Mammary epithelial cell (primary cell): Measurements from ENCODE around the gene GRAMD1C.

Experiments
- EZH2 ChIP-seq: IDR thresholded peaks from 2 replicates; pipeline ENCODE4 v1.6.1; 2012; ENCODE audit warnings: low read length, inconsistent platforms, borderline replicate concordance
- TF ChIP-seq, protein P1 (sequence below), 2 donors: IDR thresholded peaks in 1 of 2; conservative IDR thresholded peaks in 1 of 2; 2 replicates each; pipeline ENCODE4 v1.5.1; 2011 to 2012; ENCODE audit warnings: inconsistent platforms in 2 of 2, low read length in 2 of 2, mild to moderate bottlenecking in 2 of 2, control low read depth in 1 of 2, low read depth in 1 of 2; ENCODE audit not compliant: insufficient read depth in 1 of 2; ENCODE audit errors: extremely low read depth in 1 of 2

DNA sequence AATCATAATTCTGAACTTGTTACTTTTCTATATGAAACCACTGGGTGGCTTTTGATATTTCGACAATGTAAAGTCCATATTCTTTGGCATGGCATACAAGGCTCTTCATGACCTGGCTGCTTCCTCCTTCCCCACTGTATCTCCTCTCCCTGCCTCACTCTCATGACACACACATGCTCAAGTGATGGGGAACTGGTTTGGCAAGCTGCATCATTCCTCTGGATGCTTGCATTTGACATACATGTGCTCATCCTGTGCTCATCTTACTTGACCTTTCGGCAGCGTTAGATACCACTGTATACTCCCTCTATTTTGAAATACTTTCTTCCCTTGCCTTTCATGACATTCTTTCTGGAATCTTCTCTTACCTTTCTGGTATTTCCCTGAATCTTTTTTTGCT, 57.4 kb downstream of the GRAMD1C start:
- TF ChIP-seq, protein P1, sequence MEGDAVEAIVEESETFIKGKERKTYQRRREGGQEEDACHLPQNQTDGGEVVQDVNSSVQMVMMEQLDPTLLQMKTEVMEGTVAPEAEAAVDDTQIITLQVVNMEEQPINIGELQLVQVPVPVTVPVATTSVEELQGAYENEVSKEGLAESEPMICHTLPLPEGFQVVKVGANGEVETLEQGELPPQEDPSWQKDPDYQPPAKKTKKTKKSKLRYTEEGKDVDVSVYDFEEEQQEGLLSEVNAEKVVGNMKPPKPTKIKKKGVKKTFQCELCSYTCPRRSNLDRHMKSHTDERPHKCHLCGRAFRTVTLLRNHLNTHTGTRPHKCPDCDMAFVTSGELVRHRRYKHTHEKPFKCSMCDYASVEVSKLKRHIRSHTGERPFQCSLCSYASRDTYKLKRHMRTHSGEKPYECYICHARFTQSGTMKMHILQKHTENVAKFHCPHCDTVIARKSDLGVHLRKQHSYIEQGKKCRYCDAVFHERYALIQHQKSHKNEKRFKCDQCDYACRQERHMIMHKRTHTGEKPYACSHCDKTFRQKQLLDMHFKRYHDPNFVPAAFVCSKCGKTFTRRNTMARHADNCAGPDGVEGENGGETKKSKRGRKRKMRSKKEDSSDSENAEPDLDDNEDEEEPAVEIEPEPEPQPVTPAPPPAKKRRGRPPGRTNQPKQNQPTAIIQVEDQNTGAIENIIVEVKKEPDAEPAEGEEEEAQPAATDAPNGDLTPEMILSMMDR (conservative IDR thresholded peaks at IDR 0.05 in 1 of 2, IDR thresholded peaks at IDR 0.05 in 1 of 2; ENCODE audit: extremely low read depth in 1 of 2, insufficient read depth in 1 of 2, low read depth in 1 of 2, low read length in 2 of 2), result no peak
- no peak for TF ChIP-seq EZH2
